Retinal pigment epithelial cell (primary cell): Measurements from ENCODE around the gene SPON1.

Experiments used
- DNase-seq: peaks from one replicate; pipeline ENCODE4 v3.0.0-alpha.2; 2010; ENCODE audit warnings: low read depth
- H3K4me3 ChIP-seq: 2 replicates; pipeline ENCODE4 v1.5.1; 2011; ENCODE audit warnings: mild to moderate bottlenecking, low read length, control low read depth, moderate library complexity
- CTCF ChIP-seq: conservative IDR thresholded peaks from 2 replicates; pipeline ENCODE4 v1.5.1; 2011; ENCODE audit warnings: low read depth, low read length, control low read depth, inconsistent platforms

The SPON1 gene

GRCh38 chr11:14315130-14315529 lies 352.6 kb downstream of the SPON1 start:
- no peak for TF ChIP-seq CTCF
- no peak overlapping the region for H3K4me3 ChIP-seq
- DNase-seq, result no peak
